GM19397 (cell line): ENCODE measurements around the gene PASK.

ENCODE experiments used
- ATAC-seq: cut with Tn5 transposase; IDR thresholded peaks from one replicate; pipeline ENCODE4 v1.9.1; 2021; ENCODE audit warnings: mild to moderate bottlenecking, moderate library complexity; ENCODE audit not compliant: unreplicated experiment

PASK gene

GRCh38 chr2:241182126-241182525 is 32.9 kb upstream of the PASK start:
- ATAC-seq, result no peak

- no peak for ATAC-seq
Measured at GRCh38 chr2:241180495-241180894, 31.2 kb upstream of the PASK start.

- ATAC-seq, result no peak
Measured at GRCh38 chr2:241179899-241180298, 30.6 kb upstream of the PASK start.

GRCh38 chr2:241178961-241179360 is 29.7 kb upstream of the PASK start:
- ATAC-seq, result no peak

- ATAC-seq, result no peak
Measured at GRCh38 chr2:241177526-241178334, 28.5 kb upstream of the PASK start.

- ATAC-seq, result no peak
Measured at GRCh38 chr2:241173557-241173956, 24.3 kb upstream of the PASK start.

- no peak for ATAC-seq
Measured at GRCh38 chr2:241168366-241168765, 19.1 kb upstream of the PASK start.

GRCh38 chr2:241163601-241164118 is 14.4 kb upstream of the PASK start:
- ATAC-seq, result no peak

- no peak for ATAC-seq
Measured at GRCh38 chr2:241161646-241162281, 12.5 kb upstream of the PASK start.

- ATAC-seq, result no peak
Measured at GRCh38 chr2:241160318-241160717, 11.0 kb upstream of the PASK start.

- ATAC-seq, result no peak
Measured at GRCh38 chr2:241159116-241159515, 9.8 kb upstream of the PASK start.

GRCh38 chr2:241158546-241158900 is 9.3 kb upstream of the PASK start:
- ATAC-seq, result no peak

GRCh38 chr2:241157841-241158545 is 8.7 kb upstream of the PASK start:
- no peak for ATAC-seq

- ATAC-seq, result no peak
Measured at GRCh38 chr2:241156971-241157441, 7.7 kb upstream of the PASK start.

- ATAC-seq, result no peak
Measured at GRCh38 chr2:241155936-241156335, 6.7 kb upstream of the PASK start.

- no peak for ATAC-seq
Measured at GRCh38 chr2:241154915-241155314, 5.6 kb upstream of the PASK start.

GRCh38 chr2:241153616-241154015 is 4.3 kb upstream of the PASK start:
- ATAC-seq, result no peak

GRCh38 chr2:241151934-241152660 is 2.8 kb upstream of the PASK start:
- ATAC-seq, result no peak

- no peak for ATAC-seq
Measured at GRCh38 chr2:241150660-241151530, 1.6 kb upstream of the PASK start.
